K562 (cell line): ENCODE measurements around the gene CGB3. TPM values are rescaled to one million over a fixed set of nuclear protein-coding genes. Genes with fewer than 3 reads are reported as not detected.

Experiments used
- ATAC-seq: fragments of 200-7000 bp; cut with Tn5 transposase; 3 replicates; pipeline ENCODE4 v1.9.1; 2020; ENCODE audit warnings: moderate library complexity
- BruUV-seq: library from RNA; stranded (reverse); fragments of 400-500 nt; replicated peaks from 2 replicates; lab custom pipeline; 2021; lab: Mats Ljungman, UMichigan
- CTCF ChIA-PET: fragments of 300-600 bp; formaldehyde crosslinking; extraction: SDS; loops from one replicate; lab custom pipeline; 2021; ENCODE audit warnings: low intra/inter-chr PET ratio; lab: Yijun Ruan, JAX
- POLR2A ChIA-PET: fragments of 300-600, 350-650 bp; sonication (Branson Sonifier 250); formaldehyde crosslinking; extraction: SDS; loops from one replicate; lab custom pipeline; 2021; ENCODE audit warnings: antibody characterized with exemption, inconsistent platforms; lab: Yijun Ruan, JAX
- DNase-seq, 4 experiments: peaks; one replicate each; pipeline versions ENCODE4 v3.0.0 to v3.0.0-alpha.2; 2011 to 2018; ENCODE audit warnings: low spot score in 3 of 4, mixed read lengths in 3 of 4; ENCODE audit errors: extremely low read depth in 1 of 4
- FAIRE-seq: peaks from 2 replicates; lab custom pipeline; 2011; peaks lifted over from hg19 to GRCh38; lab: Jason Lieb, UNC
- H2AFZ ChIP-seq: 2 replicates; pipeline ENCODE4 v1.6.0; 2011; ENCODE audit warnings: low read depth, low read length, control low read depth, inconsistent platforms
- H3K27ac ChIP-seq: fragments of 200-600 bp; 3 replicates; pipeline ENCODE4 v1.8.0; 2011; ENCODE audit warnings: low read depth, mild to moderate bottlenecking, control low read depth, inconsistent platforms, low read length, moderate library complexity, mixed read lengths; ENCODE audit errors: extremely low read depth
- H3K27me3 ChIP-seq, 2 experiments: fragments of 300-600 bp in 1 of 2; 2 replicates in 1 of 2; 3 replicates in 1 of 2; pipeline versions ENCODE4 v1.6.0 to v1.8.0; 2011; ENCODE audit warnings: inconsistent platforms in 2 of 2, low read length in 2 of 2, mild to moderate bottlenecking in 1 of 2, mixed read lengths in 1 of 2, moderate library complexity in 1 of 2; ENCODE audit not compliant: control insufficient read depth in 2 of 2, insufficient read depth in 2 of 2
- H3K36me3 ChIP-seq: fragments of 300-600 bp; 3 replicates; pipeline ENCODE4 v1.8.0; 2011; ENCODE audit warnings: mild to moderate bottlenecking, low read length, inconsistent platforms; ENCODE audit not compliant: control insufficient read depth, insufficient read depth
- H3K4me1 ChIP-seq, 2 experiments: fragments of 200-600 bp in 1 of 2; replicated peaks in 1 of 2; 2 replicates in 1 of 2; 3 replicates in 1 of 2; pipeline versions ENCODE4 v1.5.1 to v1.8.0; 2011; ENCODE audit warnings: inconsistent platforms in 2 of 2, low read length in 2 of 2, mild to moderate bottlenecking in 1 of 2, mixed read lengths in 1 of 2, moderate library complexity in 1 of 2; ENCODE audit not compliant: control insufficient read depth in 2 of 2, insufficient read depth in 2 of 2
- H3K4me2 ChIP-seq: 2 replicates; pipeline ENCODE4 v1.6.1; 2011; ENCODE audit warnings: low read length, control low read depth, inconsistent platforms, mixed read lengths; ENCODE audit not compliant: insufficient read depth
- H3K4me3 ChIP-seq: fragments of 200-600 bp; sonication (generic), shearing (Covaris generic); 2 replicates; pipeline ENCODE4 v1.5.1; 2016; ENCODE audit warnings: control low read depth, inconsistent platforms
- H3K79me2 ChIP-seq: fragments of 200-600 bp; 3 replicates; pipeline ENCODE4 v1.8.0; 2011; ENCODE audit warnings: low read length, inconsistent platforms; ENCODE audit not compliant: control insufficient read depth, insufficient read depth
- H3K9ac ChIP-seq, 2 experiments: 2 replicates each; pipeline versions ENCODE4 v1.6.0 to v1.6.1; 2011; ENCODE audit warnings: low read depth in 2 of 2, low read length in 2 of 2, control low read depth in 1 of 2, inconsistent platforms in 1 of 2, mild to moderate bottlenecking in 1 of 2, mixed read lengths in 1 of 2; ENCODE audit not compliant: insufficient read depth in 1 of 2
- H3K9me1 ChIP-seq: one replicate; pipeline ENCODE4 v1.6.0; 2011; ENCODE audit warnings: inconsistent platforms, mild to moderate bottlenecking, low read length, moderate library complexity; ENCODE audit not compliant: control insufficient read depth, insufficient read depth
- H3K9me3 ChIP-seq: replicated peaks from 2 replicates; pipeline ENCODE4 v1.5.1; 2011; ENCODE audit warnings: low read depth, low read length, inconsistent platforms; ENCODE audit not compliant: control insufficient read depth, insufficient read depth
- H4K20me1 ChIP-seq: replicated peaks from 2 replicates; pipeline ENCODE4 v1.6.1; 2011; ENCODE audit warnings: low read length, inconsistent platforms, mixed read lengths; ENCODE audit not compliant: control insufficient read depth, insufficient read depth
- HNRNPUL1 ChIP-seq: fragments of 200-400 bp; formaldehyde crosslinking; IDR thresholded peaks from 2 replicates; pipeline ENCODE4 v1.6.1; 2017; ENCODE audit warnings: low read length
- PURB ChIP-seq: sonication (generic); formaldehyde crosslinking; IDR thresholded peaks from 2 replicates; pipeline ENCODE4 v1.9.0; 2021; ENCODE audit warnings: low read depth, mild to moderate bottlenecking, missing genetic modification reagents
- ZNF408 ChIP-seq: fragments of 250-450 bp; sonication (Bioruptor Pico); IDR thresholded peaks from 2 replicates; pipeline ENCODE4 v1.4.0; 2020; ENCODE audit warnings: low read depth, mild to moderate bottlenecking, moderate library complexity
- WGBS: fragments of 100-300 bp; shearing (Covaris generic); methylation state at CpG from one replicate; pipeline ENCODE4 v1.1.6; 2016; ENCODE audit warnings: low coverage, mixed read lengths; ENCODE audit not compliant: insufficient coverage; ENCODE audit errors: missing lambda C conversion rate; 5-methylcytosine and 5-hydroxymethylcytosine counted together
- in situ Hi-C: fragments of 300-500 bp; cut with MboI; formaldehyde crosslinking; loops from 4 replicates; pipeline ENCODE4 v1.15.0; 2018; ENCODE audit warnings: inconsistent platforms, mixed read lengths
- intact Hi-C: fragments of 100-400 bp; cut with micrococcal nuclease; formaldehyde crosslinking; loops from 2 replicates; pipeline ENCODE4 v1.14.2; 2022
- polyA plus RNA-seq, 8 experiments: library from polyadenylated mRNA; depleted of rRNA in 4 of 8; stranded (reverse) in 5 of 8; unstranded in 3 of 8; fragments of >200 nt; fragmentation: Nextera tagmentation in 2 of 8; fragmentation: Illumina TruSeq in 1 of 8; extraction: Ambion mirVana in 2 of 8; extraction: Trizol in 1 of 8; gene quantifications; 2 replicates each; pipeline versions ENCODE4 v1.2.1 to v1.2.3, GENCODE V29; 2011 to 2014; ENCODE audit warnings: inconsistent platforms in 1 of 8, missing spikeins in 1 of 8
- total RNA-seq, 7 experiments: library from RNA; depleted of rRNA in 6 of 7; stranded (reverse); fragments of >200 nt in 6 of 7; fragmentation: Illumina TruSeq in 2 of 7; extraction: Trizol in 2 of 7; gene quantifications; 2 replicates each; pipeline versions ENCODE4 v1.2.1 to v1.2.3, GENCODE V29; 2011 to 2021; ENCODE audit warnings: low replicate concordance in 1 of 7
- TF ChIP-seq, protein P1 (sequence below): fragments of 450-650 bp; IDR thresholded peaks from 2 replicates; pipeline ENCODE4 v1.6.1; 2016

Gene CGB3
- total and polyA plus RNA-seq, 9 of the 15 experiments (the other 6 are each of a cell fraction or from before 2014, with no cell fraction given) = not detected

DNA sequence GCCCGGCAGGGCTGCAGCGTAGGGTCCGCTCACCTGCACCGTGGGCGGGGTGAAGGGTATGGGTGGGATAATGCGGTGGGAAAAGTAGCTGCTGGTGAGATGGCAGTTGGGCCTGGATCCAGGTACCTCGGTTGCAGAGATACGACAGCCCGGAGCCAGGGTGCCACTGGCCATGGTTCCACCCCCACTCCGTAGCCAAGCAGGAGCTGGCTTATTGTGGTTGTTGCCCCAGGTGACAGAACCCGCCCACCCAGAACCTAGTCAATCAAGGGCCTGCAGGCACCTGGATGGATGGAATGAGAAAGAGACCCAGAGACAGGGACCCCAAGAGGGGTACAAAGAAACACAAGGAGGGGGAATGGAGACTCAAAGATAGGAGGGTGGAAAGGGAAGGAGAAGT is 3.8 kb downstream of the CGB3 start:
- no peak for FAIRE-seq
- Histone ChIP-seq H3K4me2 (no peak overlapping the region), H3K36me3 (peaks cover 13% of the 10 kb centered on the region; the same call in 2 of the 3 replicates), H3K27me3 (no peaks in the 10 kb centered on the region)
- CTCF ChIA-PET = no interaction called here
- no peak for ATAC-seq
- no TSS peak for BruUV-seq
- POLR2A ChIA-PET = interaction anchor here (0.6 to 0.8 kb wide), 2 partner anchors 23 to 75 kb away, joined by 3 read pairs; no protein-coding TSS in a partner anchor
- TF ChIP-seq PURB (CRISPR knock-in tag) = no peak
- no peak for TF ChIP-seq HNRNPUL1
- TF ChIP-seq, protein P1, sequence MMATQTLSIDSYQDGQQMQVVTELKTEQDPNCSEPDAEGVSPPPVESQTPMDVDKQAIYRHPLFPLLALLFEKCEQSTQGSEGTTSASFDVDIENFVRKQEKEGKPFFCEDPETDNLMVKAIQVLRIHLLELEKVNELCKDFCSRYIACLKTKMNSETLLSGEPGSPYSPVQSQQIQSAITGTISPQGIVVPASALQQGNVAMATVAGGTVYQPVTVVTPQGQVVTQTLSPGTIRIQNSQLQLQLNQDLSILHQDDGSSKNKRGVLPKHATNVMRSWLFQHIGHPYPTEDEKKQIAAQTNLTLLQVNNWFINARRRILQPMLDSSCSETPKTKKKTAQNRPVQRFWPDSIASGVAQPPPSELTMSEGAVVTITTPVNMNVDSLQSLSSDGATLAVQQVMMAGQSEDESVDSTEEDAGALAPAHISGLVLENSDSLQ = peak; percentile 60; the same call in 1 of the 2 replicates
- no peak for TF ChIP-seq ZNF408 (CRISPR knock-in tag)
- TF ChIP-seq, all 486 proteins: peak for 1
- H3K4me3 ChIP-seq = no peak overlapping the region
- H3K4me1 ChIP-seq = peaks cover 21 to 52% of the 10 kb centered on the region in 2 experiments; a peak in 4 of 5 replicates
- no peak for DNase-seq
- H3K79me2 ChIP-seq = no peaks in the 10 kb centered on the region
- H3K9me1 ChIP-seq = peaks cover 7% of the 10 kb centered on the region
- peaks cover 9% of the 10 kb centered on the region; the same call in 1 of the 2 replicates for H4K20me1 ChIP-seq
- intact Hi-C loops = no loop called here
- no peak overlapping the region for H3K9ac ChIP-seq
- H3K9me3 ChIP-seq = no peaks in the 10 kb centered on the region
- in situ Hi-C loops = no loop called here
- no peak overlapping the region for H2AFZ ChIP-seq
- whole genome bisulfite sequencing = 23% methylated on average over 7 of the region's 11 CpGs
- H3K27ac ChIP-seq = no peak overlapping the region
